G401 (cell line): ENCODE results near the gene DSC1. TPM values are rescaled to one million over a fixed set of nuclear protein-coding genes. Genes with fewer than 3 reads are reported as not detected.

Source experiments
- total RNA-seq: library from RNA; depleted of rRNA; stranded (reverse); fragments of >200 nt; shearing (Covaris generic); gene quantifications from 2 replicates; pipeline ENCODE4 v1.2.3, GENCODE V29; 2014; rRNA removed

DSC1 gene
- total RNA-seq, 1 experiment from 2014 or later, result not detected

Other genes with a start within 250 kb of the DSC1 start
- gene DSC3, start 120.1 kb downstream of the DSC1 start, total RNA-seq, result not detected in 2 replicates
- gene DSC2, start 60.4 kb downstream of the DSC1 start, total RNA-seq, result not detected in 2 replicates
- not detected in 2 replicates for gene DSG1, start 155.3 kb upstream of the DSC1 start, total RNA-seq
- not detected in 2 replicates for gene DSG4, start 213.9 kb upstream of the DSC1 start, total RNA-seq